ENCODE measurements around the gene MORN1.

Gene MORN1

GRCh38 chr1:2413495-2414296 is 22.3 kb upstream of the MORN1 start:
- no peak overlapping the region for H3K27ac ChIP-seq (ENCODE audit: low read length)
- H3K4me1 ChIP-seq (ENCODE audit: control insufficient read depth, insufficient read depth, low read length) = peaks cover 5% of the 10 kb centered on the region
- WGBS (ENCODE audit: insufficient coverage, insufficient read length) = no CpG with 5 or more reads among the region's 28 CpGs
- 0 out of 2 replicates have a peak, but pooled peaks cover 8% of the 10 kb centered on the region for H3K36me3 ChIP-seq (ENCODE audit: control insufficient read depth, insufficient read depth, low read length)
- no peaks in the 10 kb centered on the region for H3K9me3 ChIP-seq (ENCODE audit: control insufficient read depth, insufficient read depth, low read length)
- peak overlapping the region; percentile 78; the same call in 1 of the 2 replicates for H3K4me3 ChIP-seq (ENCODE audit: low read length)
- no peak for DNase-seq (ENCODE audit: low read depth, low spot score)
- H3K27me3 ChIP-seq (ENCODE audit: control insufficient read depth, insufficient read depth, low read length) = no peaks in the 10 kb centered on the region

DNA sequence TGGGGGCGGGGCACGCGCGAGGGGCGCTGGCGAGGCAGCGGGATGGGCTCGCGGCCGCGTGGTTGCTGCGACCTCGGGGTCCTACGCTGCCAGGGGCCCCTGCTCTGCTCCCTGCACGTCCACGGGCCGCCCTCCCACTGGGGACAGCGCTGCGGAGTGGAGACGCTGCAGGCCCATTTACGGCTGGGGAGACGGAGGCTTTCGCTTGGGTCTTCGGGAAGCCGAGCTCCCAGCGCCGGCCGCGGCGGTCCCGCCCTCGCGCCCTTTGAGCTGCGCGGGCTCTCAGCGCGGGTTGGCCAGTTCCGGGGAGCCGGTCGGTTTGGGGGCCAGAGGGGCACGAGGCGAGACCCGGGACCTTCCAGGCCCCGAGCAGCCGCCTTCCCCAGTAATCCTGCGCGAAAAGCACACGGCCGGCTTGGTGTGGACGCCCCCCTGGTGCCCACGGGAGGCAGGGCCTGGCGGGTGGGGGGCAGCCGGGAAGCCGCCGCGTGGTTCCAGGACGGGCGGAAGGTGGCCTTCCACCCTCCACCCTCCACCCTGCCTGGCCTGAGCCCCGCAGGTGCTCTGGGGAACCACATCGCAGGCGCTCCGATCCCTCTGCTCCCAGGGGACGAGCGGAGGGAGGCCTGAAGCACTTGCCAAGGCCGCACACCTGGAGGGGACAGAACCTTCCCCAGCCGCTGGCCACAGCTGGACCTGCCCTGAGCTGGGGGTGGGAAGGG is 21.6 kb upstream of the MORN1 start:
- Histone ChIP-seq H3K9me3 (ENCODE audit: control insufficient read depth, insufficient read depth, low read length) (no peaks in the 10 kb centered on the region), H3K36me3 (ENCODE audit: control insufficient read depth, insufficient read depth, low read length) (peaks cover 10% of the 10 kb centered on the region; the same call in 1 of the 2 replicates), H3K27ac (ENCODE audit: low read length) (no peak overlapping the region), H3K4me3 (ENCODE audit: low read length) (peak overlapping the region; percentile 78), H3K27me3 (ENCODE audit: control insufficient read depth, insufficient read depth, low read length) (no peaks in the 10 kb centered on the region), H3K4me1 (ENCODE audit: control insufficient read depth, insufficient read depth, low read length) (peaks cover 5% of the 10 kb centered on the region)
- DNase-seq (ENCODE audit: low read depth, low spot score) = no peak
- WGBS (ENCODE audit: insufficient coverage, insufficient read length) = no CpG with 5 or more reads among the region's 66 CpGs

DNA sequence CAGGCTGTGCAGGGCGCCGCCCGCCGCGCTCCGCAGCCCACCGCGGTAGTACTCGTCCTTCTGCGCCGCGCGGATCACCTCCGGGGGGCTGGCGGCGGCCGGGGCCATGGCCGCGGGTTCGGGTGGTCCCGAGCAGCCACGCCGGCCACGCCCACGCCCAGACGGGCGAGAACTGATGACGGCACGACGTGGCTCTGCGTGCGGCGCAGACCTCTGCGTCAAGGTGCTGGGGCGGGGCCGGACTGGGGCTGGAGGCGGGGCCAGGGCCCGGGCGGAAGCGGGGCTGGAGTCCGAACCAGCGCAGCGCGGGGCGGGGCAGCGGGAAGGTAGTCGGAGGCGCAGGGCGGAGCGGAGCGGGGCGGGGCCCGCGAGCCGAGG is 21.0 kb upstream of the MORN1 start, which contains the start of gene PEX10:
TSS of gene PEX10 (minus strand) at position 170 of the 378 bp plus-strand sequence. CDS start at position 108, 62 bp downstream.
- H3K9me3 ChIP-seq (ENCODE audit: control insufficient read depth, insufficient read depth, low read length) = no peaks in the 10 kb centered on the region
- H3K4me3 ChIP-seq (ENCODE audit: low read length) = peak within 1 kb of the TSS; percentile 91
- WGBS (ENCODE audit: insufficient coverage, insufficient read length) = no CpG with 5 or more reads among the region's 55 CpGs
- peaks cover 5% of the 10 kb centered on the region for H3K4me1 ChIP-seq (ENCODE audit: control insufficient read depth, insufficient read depth, low read length)
- no peaks in the 10 kb centered on the region for H3K27me3 ChIP-seq (ENCODE audit: control insufficient read depth, insufficient read depth, low read length)
- DNase-seq (ENCODE audit: low read depth, low spot score) = peak; percentile 76
- H3K27ac ChIP-seq (ENCODE audit: low read length) = no peak within 1 kb of the TSS
- H3K36me3 ChIP-seq (ENCODE audit: control insufficient read depth, insufficient read depth, low read length) = peaks cover 10% of the 10 kb centered on the region

DNA sequence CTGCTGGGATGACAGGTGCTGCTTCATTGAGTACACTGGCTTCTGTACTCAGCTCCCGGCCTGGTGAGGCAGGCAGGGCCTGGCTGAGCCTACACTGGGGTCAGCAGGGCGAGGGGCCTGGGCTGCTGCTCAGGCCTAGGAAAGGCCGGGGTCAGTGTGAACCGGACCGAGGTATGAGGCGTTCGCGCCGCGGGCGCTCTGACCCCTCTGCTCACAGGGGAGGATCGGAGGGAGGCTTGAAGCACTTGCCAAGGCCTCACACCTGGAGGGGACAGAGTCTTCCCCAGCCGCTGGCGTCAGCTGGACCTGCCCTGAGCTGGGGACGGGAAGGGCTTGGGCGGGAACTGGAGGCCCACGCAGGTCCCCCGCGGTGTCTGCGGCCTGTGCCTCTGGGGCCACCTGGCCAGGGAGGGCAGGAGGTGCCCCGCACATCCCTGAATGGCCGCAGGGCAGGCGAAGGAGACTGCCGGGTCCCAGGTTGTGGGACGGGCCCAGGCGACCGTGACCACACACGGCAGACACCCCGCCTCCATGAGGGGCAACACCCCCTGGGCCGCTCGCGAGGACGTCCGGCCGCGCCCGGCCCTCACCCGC is 20.5 kb upstream of the MORN1 start:
- no peak for DNase-seq (ENCODE audit: low read depth, low spot score)
- Histone ChIP-seq H3K9me3 (ENCODE audit: control insufficient read depth, insufficient read depth, low read length) (no peaks in the 10 kb centered on the region), H3K27ac (ENCODE audit: low read length) (no peak overlapping the region), H3K27me3 (ENCODE audit: control insufficient read depth, insufficient read depth, low read length) (no peaks in the 10 kb centered on the region), H3K4me1 (ENCODE audit: control insufficient read depth, insufficient read depth, low read length) (peaks cover 5% of the 10 kb centered on the region), H3K4me3 (ENCODE audit: low read length) (peak overlapping the region; percentile 91), H3K36me3 (ENCODE audit: control insufficient read depth, insufficient read depth, low read length) (peaks cover 10% of the 10 kb centered on the region)
- no CpG with 5 or more reads among the region's 38 CpGs for WGBS (ENCODE audit: insufficient coverage, insufficient read length)

GRCh38 chr1:2409745-2410144 is 18.4 kb upstream of the MORN1 start:
- Histone ChIP-seq H3K27ac (ENCODE audit: low read length) (no peak overlapping the region), H3K36me3 (ENCODE audit: control insufficient read depth, insufficient read depth, low read length) (peaks cover 15% of the 10 kb centered on the region), H3K9me3 (ENCODE audit: control insufficient read depth, insufficient read depth, low read length) (no peaks in the 10 kb centered on the region), H3K27me3 (ENCODE audit: control insufficient read depth, insufficient read depth, low read length) (no peaks in the 10 kb centered on the region), H3K4me3 (ENCODE audit: low read length) (no peak overlapping the region), H3K4me1 (ENCODE audit: control insufficient read depth, insufficient read depth, low read length) (peaks cover 3% of the 10 kb centered on the region)
- no peak for DNase-seq (ENCODE audit: low read depth, low spot score)
- no CpG with 5 or more reads among the region's 12 CpGs for WGBS (ENCODE audit: insufficient coverage, insufficient read length)

- no peak for DNase-seq (ENCODE audit: low read depth, low spot score)
- H3K36me3 ChIP-seq (ENCODE audit: control insufficient read depth, insufficient read depth, low read length) = peaks cover 23% of the 10 kb centered on the region
Measured at GRCh38 chr1:2408859-2409276, 17.5 kb upstream of the MORN1 start.

GRCh38 chr1:2408456-2408855 is 17.1 kb upstream of the MORN1 start:
- WGBS (ENCODE audit: insufficient coverage, insufficient read length) = no CpG with 5 or more reads among the region's 24 CpGs
- Histone ChIP-seq H3K4me3 (ENCODE audit: low read length) (no peak overlapping the region), H3K27me3 (ENCODE audit: control insufficient read depth, insufficient read depth, low read length) (no peaks in the 10 kb centered on the region), H3K36me3 (ENCODE audit: control insufficient read depth, insufficient read depth, low read length) (peaks cover 25% of the 10 kb centered on the region), H3K4me1 (ENCODE audit: control insufficient read depth, insufficient read depth, low read length) (peaks cover 1% of the 10 kb centered on the region; the same call in 1 of the 2 replicates), H3K9me3 (ENCODE audit: control insufficient read depth, insufficient read depth, low read length) (no peaks in the 10 kb centered on the region), H3K27ac (ENCODE audit: low read length) (no peak overlapping the region)
- no peak for DNase-seq (ENCODE audit: low read depth, low spot score)

More at GRCh38 chr1:2408859-2409276, 17.5 kb upstream of the MORN1 start:
- no CpG with 5 or more reads among the region's 13 CpGs for WGBS (ENCODE audit: insufficient coverage, insufficient read length)
- H3K4me1 ChIP-seq (ENCODE audit: control insufficient read depth, insufficient read depth, low read length) = peaks cover 1% of the 10 kb centered on the region; the same call in 1 of the 2 replicates
- no peaks in the 10 kb centered on the region for H3K27me3 ChIP-seq (ENCODE audit: control insufficient read depth, insufficient read depth, low read length)
- no peaks in the 10 kb centered on the region for H3K9me3 ChIP-seq (ENCODE audit: control insufficient read depth, insufficient read depth, low read length)
- no peak overlapping the region for H3K4me3 ChIP-seq (ENCODE audit: low read length)
- no peak overlapping the region for H3K27ac ChIP-seq (ENCODE audit: low read length)

GRCh38 chr1:2407991-2408275 is 16.6 kb upstream of the MORN1 start:
- Histone ChIP-seq H3K27ac (ENCODE audit: low read length) (no peak overlapping the region), H3K27me3 (ENCODE audit: control insufficient read depth, insufficient read depth, low read length) (no peaks in the 10 kb centered on the region), H3K9me3 (ENCODE audit: control insufficient read depth, insufficient read depth, low read length) (no peaks in the 10 kb centered on the region), H3K4me1 (ENCODE audit: control insufficient read depth, insufficient read depth, low read length) (no peaks in the 10 kb centered on the region; the same call in 1 of the 2 replicates), H3K36me3 (ENCODE audit: control insufficient read depth, insufficient read depth, low read length) (peaks cover 25% of the 10 kb centered on the region), H3K4me3 (ENCODE audit: low read length) (no peak overlapping the region)
- DNase-seq (ENCODE audit: low read depth, low spot score) = no peak
- WGBS (ENCODE audit: insufficient coverage, insufficient read length) = no CpG with 5 or more reads among the region's 8 CpGs

- no peaks in the 10 kb centered on the region for H3K27me3 ChIP-seq (ENCODE audit: control insufficient read depth, insufficient read depth, low read length)
- H3K4me3 ChIP-seq (ENCODE audit: low read length) = no peak overlapping the region
- WGBS (ENCODE audit: insufficient coverage, insufficient read length) = no CpG with 5 or more reads among the region's 25 CpGs
- no peaks in the 10 kb centered on the region for H3K9me3 ChIP-seq (ENCODE audit: control insufficient read depth, insufficient read depth, low read length)
- H3K36me3 ChIP-seq (ENCODE audit: control insufficient read depth, insufficient read depth, low read length) = peaks cover 31% of the 10 kb centered on the region
- H3K27ac ChIP-seq (ENCODE audit: low read length) = no peak overlapping the region
- no peak for DNase-seq (ENCODE audit: low read depth, low spot score)
- no peaks in the 10 kb centered on the region; the same call in 1 of the 2 replicates for H3K4me1 ChIP-seq (ENCODE audit: control insufficient read depth, insufficient read depth, low read length)
Measured at GRCh38 chr1:2407166-2407990, 16.0 kb upstream of the MORN1 start.

All from iPS DF 6.9 (cell line).